ENCODE data around the gene MEOX2.

The MEOX2 gene

DNA sequence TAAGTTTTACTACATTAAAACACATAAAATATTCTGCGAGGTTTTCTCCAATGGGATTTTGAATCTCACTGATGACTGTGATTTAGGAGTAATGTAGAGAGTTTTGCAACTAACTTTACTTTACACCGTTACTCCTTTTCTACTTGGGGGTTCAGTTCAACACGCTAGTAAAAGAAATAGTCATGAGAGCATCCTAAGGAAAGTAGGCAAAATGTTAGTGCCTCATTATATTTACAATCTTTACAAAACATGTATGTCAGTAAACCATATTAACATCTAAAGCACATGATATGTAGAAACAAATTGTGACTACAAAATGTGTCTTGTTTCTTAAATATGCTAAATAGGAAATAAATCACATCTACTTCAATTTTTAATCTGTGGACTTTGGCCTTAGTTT, 6.0 kb downstream of the MEOX2 start:
- no peak for DNase-seq

DNA sequence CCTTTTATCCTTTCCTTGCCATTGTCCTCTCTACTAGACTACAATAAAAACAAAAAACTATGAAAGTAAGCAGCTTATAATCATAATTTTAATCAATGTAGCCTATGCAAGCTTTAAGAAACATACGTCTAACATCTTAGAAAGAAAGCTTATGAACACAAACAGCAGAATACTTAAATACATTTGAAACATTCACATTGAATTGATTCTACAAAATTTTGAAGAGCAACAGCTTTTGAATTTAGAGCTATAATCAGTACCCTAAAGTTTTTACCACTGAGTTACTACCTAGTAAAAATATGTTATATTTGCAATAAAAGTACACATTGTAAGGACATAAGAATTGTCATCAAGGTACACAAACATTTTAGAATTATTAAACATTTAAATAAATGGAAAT, 7.2 kb downstream of the MEOX2 start:
- DNase-seq = no peak

DNA sequence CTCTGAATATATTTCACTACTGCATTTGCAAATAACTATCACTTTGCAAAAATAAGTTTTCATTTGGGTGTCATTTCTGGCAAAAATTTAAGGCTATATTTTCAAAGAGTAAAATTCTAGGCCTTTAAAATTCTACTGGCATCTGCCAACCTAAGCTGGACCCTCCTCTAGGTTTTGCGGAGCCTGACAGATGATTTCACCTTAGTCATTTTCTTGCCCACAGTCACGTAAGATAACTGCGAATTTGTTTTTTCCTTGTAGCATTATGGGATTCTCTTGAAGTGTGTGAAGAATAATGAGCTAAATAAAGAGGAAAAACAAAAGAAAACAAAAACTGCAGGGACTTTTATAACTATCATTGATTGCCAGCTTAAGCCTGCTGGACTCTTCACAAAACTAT, 7.8 kb downstream of the MEOX2 start:
- DNase-seq = no peak

DNA sequence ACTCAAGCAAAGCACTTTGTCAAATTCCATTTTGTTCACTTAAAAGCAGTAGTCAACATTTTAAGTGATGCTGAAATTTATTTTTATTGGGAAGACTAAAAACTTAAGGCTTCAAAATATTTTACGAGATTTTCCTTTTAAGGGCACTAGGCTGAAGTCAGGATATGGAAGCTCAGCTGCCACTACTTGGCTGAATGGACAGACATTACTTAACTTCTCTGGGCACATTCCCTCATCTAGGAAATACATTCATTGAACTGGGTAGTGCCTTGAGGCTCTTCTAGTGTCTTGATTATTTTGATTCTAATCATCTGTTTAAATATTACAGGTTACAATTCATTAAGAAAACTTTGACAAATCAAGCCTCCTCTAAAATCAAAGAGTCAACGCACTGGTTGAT, 11.1 kb downstream of the MEOX2 start:
- no peak for DNase-seq

DNA sequence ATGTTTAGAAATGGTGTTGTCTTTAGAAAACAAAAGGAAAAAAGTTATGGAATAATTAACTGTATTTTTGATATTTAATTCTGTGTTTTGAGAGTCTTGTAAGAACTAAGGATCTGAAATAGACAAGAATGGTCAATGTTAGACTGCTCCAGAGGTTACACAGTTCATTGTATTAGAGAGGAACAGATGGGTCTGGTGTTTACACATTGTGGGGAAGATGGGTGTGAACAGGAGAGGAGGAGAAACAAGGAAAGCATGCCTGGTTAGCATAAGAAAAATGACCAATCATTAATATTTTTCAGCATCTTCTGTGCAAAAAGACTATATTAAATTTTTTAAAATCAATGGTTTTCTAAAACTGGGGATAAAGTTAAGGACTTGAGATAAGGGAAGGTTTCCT, 11.9 kb downstream of the MEOX2 start:
- no peak for DNase-seq

DNA sequence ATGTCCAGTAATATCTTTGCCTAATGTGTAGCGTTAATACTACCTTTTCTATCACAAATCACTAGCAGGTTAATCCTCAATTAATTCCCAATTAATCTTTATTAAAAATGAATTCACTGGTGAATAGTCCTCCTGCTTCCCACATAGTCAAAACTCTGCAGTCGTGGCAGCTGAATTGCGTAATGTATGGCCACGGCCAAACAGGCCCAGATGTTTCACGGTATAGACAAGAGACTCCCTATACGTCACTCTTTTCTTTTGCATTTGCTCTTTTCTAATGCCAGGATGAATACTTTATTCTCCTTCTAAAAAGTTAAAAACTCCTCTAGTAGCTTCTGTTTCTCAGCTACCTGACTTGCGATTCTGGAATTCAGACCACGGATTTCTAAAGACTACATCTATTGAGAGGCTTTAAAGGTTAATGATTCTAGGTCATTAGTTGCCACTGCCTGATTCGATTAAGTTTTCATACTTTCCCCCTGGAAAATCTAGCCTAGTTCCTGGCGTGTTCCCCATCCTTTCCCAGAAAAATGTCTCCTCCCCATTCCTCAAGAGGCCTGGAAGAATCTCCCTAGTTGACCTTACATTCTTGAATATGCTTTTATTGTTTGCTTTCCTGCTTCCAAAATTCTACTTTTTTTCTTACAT, 16.9 kb downstream of the MEOX2 start:
- no peak for DNase-seq

DNA sequence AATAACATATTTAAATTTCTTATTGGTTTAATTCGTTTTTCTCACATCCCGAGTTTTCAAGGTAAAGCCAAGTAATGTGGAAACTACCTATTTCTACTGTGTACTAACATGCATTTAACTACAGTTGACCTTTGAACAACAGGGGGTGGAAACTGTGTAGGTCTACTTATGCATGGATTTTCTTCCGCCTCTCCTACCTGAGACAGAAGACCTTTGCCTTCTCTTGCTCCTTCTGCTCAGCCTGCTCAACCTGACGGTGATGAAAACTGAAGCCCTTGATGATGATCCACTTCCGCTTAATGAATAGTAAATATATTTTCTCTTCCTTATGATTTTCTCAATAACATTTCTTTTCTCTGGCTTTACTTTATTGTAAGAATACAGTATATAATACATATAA, 18.5 kb downstream of the MEOX2 start:
- DNase-seq = no peak

DNA sequence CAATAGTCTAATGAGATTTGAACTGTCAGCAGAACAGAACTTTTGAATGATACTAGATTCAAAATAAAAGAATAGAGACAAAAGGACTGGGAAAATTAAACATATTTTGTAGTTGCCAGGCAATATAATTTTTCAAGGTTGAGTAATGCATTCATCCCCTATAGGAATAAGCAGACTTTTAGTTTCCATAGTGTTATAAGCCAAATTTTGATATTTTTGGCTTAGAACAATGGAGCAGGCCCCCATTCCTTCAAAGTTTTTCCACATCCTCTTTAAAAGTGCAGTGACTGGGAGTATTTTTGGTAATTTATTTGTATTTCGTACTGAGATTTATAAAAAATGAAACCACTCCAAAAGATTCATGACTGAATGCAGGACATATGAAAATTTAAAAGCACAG, 24.0 kb downstream of the MEOX2 start:
- no peak for DNase-seq

DNA sequence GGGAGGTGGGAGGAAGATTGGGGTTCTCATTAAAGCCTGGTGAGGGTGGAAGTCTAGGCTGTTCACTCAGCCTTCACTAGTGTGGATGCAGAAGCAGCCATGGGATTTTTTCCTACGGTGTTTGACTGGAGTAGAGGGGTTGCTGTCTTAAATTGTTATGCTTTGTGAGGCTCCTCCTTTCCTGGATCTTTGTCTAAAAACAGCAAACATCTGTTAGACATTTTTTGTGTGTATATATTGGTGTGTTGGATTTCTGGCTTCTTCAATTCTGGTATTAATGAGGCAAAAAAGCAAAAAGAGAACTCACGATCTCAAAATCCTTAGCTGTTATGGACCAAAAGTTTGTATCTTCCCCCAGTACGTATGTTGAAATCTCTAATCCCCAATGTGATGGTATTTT, 28.2 kb downstream of the MEOX2 start:
- no peak for DNase-seq

DNA sequence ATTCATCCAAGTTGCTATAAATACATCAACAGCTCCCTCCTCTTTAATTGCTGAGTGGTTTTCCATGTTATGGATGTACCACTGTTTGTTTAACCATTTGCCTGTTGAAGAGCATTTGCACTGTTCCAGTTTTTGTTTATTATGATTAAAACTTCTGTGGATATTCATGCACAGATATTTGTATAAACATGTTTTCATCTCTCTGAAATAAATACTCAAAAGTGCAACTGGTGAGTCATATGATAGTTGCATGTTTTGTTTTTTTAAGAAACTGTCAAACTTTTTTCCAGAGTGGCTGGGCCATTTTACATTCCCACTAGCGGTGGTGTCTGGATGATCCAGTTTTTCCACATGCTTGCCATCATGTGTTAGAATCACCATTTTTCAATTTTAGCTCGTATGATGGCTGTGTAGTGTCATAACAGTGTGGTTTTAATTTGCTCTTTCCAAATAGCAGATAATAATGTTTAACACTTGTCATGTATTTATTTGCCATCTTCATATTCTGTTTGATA, 33.6 kb downstream of the MEOX2 start:
- DNase-seq = no peak

DNA sequence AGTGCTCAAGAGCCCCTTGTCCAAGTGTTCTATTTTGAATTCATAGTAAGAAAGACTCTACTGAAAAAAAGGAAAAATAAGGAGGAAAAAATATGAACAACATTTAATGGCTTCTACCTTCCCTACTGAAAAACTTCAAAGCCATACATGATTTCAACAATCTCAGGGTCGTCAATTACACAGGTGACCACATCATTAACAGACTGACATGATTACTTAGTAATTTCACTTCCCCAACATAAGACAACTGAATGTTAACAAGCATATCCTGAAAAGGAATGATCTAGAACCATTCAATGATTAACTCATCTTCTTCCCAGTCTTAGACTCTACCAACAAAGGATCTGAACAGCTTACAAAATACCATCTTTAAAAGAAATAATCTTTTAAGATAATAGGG, 34.8 kb downstream of the MEOX2 start:
- DNase-seq = no peak

DNA sequence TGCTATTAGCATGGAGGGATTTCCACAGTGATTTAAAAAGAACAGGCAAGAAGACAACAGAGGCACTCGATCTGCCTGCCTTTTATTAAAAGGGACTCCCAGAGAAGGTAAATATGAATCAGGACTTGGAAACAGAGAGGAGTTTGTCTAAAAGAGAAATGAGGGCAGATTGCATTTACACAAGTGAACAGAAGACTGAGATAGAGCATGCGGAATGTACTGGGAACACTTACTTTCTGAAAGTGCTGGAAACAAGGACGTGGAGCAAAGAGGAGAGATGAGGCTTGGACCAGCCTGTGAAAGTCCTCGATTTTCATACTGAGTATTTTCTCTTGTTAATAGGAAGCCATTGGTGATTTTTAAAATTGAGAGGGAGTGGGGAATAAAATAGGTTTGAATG, 35.7 kb downstream of the MEOX2 start:
- DNase-seq = no peak

DNA sequence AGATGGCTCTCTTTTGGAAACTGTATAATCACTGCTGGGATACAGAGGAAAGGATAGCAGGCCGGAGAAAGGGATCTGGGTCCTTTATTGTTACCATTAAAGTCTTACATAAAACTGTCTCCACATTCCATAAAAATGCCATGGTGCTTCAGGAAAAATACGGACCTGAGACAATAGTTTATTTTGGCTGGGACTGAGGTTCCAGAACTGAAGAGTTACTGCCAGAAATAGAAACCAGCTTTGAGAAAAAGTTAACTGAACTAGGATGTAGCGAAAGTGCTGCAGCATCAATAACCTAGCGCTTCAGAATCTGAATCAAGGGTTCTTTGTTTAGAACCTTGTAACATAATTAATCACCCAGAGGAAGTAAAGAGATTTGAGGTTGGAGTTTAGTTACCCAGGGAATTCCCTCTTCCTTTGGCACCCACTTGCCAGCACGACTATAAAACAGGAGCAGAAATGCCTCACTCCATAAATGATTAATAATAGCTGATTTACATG, 38.0 kb downstream of the MEOX2 start:
- DNase-seq = no peak

DNA sequence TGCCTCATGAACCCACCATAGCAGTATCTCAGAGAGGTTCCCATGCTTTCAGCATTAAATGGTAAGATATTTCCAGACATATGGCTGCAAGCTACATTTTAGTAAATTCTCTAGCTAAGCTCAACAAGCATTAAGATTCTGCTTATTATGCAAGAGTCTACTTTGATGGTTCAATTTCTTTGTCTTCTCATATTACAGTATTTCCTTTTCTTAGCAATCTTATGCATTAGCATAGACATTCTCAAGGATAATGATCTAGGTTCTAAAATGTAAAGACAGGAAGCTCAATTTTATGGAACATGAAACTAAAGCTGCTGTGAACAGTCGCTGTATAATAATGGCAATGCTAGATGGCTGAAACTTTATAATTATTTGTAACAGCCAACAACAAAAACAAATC, 39.2 kb downstream of the MEOX2 start:
- no peak for DNase-seq

DNA sequence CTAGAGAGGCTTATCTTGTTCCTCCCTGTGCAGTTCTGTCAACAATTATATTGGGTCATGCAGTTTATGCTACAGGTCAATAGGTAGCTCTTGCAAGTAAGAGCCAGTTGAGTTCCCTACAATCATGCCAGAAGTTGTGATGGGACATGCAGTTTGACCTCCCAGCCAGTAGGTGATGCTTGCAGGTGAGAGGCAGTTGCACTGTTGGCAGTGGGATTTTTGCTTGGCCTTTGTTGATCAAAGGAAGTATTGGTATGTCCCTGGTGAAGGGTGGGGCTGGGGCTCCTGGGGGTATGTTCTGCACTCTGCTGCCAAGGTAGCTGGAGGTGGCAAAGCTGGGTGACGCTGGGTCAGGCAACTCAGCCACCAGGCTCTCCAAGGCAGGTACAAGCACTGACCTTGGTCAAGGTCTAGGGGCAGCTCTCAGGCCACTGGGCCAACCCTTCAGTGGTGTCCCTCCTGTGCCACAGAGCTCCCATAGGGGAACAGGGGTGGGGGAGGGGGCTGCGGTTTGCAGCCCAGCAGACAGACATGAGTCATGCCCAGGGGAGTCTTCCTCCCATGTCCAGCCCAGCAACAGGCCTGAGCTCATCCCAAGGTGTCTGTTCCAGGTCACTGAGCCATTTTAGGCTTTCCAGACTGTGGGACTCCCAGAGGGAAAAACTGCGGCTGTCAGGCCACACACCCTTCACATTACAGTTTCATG, 43.3 kb downstream of the MEOX2 start:
- DNase-seq = no peak

DNA sequence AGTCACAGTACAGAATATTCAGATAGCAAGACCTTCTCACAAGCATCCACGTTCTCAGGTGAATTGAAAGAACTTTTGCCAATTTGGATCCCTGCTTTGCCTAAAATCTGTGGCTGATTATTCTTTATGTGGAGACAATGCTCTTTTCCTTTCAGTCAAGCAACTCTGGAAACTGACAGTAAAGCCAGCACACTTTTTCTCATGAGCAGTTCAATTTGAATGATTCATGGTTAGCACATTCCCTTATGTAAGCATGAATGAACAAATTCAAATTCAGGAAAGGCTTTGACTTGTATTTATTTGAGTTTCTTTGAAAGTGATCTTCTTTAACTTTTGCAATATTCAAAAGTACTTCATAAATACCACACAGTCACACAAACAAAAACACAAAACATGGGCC, 57.6 kb downstream of the MEOX2 start:
- no peak for DNase-seq

DNA sequence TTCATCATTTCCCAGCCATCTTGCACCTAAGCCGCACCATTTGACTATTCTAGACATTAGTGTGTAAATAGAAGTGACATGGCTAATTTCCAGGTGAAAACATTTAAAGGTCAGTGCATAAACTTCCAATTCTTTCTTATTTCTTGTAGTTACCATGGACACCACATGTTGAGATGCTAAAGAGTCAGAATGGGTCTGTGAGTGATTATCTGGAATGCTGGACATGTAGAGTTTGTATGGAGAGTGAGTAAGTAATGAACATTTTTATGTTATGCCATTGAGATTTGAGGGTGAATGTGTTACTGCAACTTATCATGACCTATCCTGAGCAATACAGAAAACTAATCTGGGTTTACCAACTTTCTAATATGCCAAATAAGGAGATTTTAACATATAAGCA, 60.4 kb downstream of the MEOX2 start:
- no peak for DNase-seq

DNA sequence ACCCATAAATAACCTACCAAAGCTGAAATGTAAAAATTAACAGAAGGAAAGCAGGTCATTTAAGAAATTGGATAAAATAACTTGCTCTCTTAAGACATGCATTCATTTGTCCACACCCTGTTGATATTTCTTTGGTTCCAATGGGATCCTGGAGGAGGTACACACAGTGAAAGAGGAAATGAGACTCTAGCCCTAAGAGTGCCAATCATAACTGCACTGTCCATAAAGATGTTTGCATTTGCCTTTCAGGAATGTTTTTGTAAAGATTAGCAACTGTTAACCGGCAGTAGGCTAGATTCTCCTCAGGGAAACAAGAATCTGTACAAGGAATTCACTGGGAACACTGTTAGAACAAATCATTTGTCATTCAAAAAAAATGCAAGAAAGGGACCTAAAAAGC, 61.0 kb downstream of the MEOX2 start:
- DNase-seq = no peak

DNA sequence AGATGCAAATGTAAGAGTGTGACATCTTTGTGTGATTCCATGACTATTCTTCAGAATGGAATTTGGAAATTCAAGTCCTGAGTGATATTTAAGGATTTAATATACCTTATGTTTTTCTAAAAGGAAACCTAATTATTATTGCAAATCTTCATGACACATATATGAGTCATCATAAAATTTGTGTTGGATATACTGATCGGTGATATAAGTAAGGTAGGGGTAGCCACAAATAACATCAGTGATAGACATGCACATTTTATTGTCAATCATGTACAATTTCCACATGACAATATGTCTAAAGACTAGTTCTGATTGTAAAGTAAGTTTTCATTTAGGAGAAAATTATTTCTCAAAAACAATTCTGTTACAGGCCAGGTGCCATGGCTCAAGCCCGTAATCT, 65.0 kb downstream of the MEOX2 start:
- DNase-seq = no peak

DNA sequence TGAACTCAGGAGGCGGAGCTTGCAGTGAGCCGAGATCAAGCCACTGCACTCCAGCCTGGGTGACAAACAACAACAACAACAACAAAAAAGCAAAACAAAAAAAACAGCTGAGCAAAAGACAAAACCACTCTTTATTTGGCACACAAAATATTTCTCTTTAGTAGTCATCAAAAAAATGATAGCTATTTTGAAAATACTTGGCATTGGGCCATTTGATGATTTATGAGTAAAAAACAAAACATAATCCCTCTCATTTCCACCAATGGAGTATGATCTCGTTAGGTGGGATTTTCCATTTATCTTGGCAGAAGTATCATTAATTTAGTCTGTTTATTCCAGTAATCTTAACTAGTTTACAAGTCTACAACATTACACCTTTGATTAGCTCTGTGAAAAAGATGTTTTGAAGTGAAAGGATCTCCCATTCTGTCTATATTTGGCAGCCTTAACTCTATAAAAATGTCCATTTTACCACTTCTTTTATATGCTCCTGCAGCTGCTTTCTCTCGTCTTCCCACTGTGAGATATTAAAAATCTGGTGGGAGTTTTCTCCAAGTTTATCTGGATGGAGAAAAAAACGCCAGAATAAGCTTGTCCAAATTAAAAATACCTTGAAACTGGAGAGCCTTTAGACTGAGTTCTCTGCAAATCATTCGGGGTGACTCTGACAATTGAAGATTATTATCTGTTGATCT, 65.8 kb downstream of the MEOX2 start:
- DNase-seq = no peak

DNA sequence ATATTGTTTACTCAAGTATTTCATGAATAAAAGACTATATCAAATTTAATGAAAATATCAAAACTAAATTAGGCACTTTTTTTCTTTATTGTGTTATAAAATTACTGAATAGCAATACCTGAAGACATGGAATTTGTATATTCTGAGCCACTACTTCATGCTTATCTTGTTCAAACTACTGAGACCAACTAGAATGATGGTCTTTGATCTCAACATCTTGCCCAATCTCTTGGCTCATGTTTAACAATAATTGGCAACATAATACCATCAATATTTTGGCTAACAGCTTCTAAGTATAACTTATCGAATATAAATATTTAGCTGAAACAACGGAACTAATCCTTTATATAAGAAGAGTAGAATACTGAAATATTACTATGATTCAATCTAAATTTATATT, 68.2 kb downstream of the MEOX2 start:
- DNase-seq = no peak

DNA sequence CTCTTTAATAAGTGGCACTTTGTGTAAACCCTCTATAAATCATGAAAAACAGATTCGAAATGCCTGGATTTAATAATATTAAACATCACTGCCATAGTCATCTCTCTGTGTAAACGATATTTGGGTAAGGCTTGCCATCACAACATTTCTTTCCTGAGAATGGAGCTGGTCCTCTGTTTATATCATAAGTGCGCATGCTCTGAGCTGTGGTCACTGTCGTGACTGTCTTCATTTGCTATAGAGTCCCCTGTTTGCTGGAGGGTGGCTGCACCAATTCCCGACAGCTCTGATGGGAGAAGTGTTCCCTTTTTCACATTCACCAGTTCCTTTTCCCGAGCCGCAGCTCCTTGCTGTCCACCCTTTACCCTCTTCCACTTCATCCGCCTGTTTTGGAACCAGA, 74.3 kb downstream of the MEOX2 start:
- DNase-seq = no peak

DNA sequence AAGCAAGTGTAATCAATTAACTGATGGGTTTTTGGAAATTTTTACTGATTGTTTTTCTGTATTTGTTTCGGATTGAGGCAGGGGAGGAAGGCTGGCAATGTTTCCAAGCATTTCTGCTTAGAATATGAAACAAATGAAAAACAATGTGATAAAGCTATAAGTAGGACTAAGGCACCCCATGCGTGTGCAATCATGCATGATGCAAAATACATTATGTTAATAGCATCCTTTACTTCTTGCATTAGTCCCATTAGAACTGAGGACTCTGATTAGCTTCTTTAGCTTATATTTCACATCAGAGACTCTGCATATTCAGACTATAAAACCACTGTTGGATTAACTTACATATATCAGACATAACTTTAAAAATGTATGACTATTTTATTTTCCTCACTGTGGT, 76.0 kb downstream of the MEOX2 start:
- DNase-seq = no peak

DNA sequence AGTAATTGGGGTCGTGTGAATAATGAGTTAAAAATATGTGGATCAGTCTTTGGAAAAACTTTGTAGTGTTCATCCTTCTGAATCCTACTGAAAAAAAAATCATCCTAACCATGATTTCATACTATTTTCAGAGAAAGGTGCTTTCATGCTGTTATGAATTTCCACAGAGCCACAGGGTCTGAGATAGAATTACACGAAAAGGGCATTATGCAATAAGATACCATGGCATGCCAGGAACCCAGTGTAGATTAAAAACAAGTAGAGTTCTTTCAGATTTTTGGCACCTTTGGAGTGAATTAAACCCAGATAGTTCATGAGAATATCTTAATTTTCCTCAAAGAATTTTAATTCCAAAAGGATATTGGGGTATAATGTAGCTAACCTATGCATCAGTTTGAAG, 77.2 kb downstream of the MEOX2 start:
- no peak for DNase-seq

Measured in inflammatory macrophage (primary cell).